WTC11 (cell line): ENCODE results near the gene RASGRF2.

Experiments used
- ESRRA ChIP-seq: sonication (generic); formaldehyde crosslinking; IDR thresholded peaks from 2 replicates; pipeline ENCODE4 v1.8.1; 2022; ENCODE audit warnings: mild to moderate bottlenecking, missing genetic modification reagents, borderline replicate concordance
- FOXK1 ChIP-seq: sonication (generic); formaldehyde crosslinking; IDR thresholded peaks from 2 replicates; pipeline ENCODE4 v1.8.0; 2022; ENCODE audit warnings: mild to moderate bottlenecking, moderate library complexity, missing genetic modification reagents
- NR3C1 ChIP-seq: sonication (generic); formaldehyde crosslinking; conservative IDR thresholded peaks from 2 replicates; pipeline ENCODE4 v1.8.1; 2023; ENCODE audit warnings: low read depth, mild to moderate bottlenecking, missing genetic modification reagents
- TEAD1 ChIP-seq: sonication (generic); formaldehyde crosslinking; IDR thresholded peaks from 2 replicates; pipeline ENCODE4 v1.8.0; 2022; ENCODE audit warnings: mild to moderate bottlenecking, missing genetic modification reagents
- ZNF416 ChIP-seq: fragments of 250-450 bp; sonication (Bioruptor Pico); IDR thresholded peaks from 2 replicates; pipeline ENCODE4 v1.9.0; 2021; ENCODE audit warnings: mild to moderate bottlenecking, inconsistent platforms
- TF ChIP-seq, protein P1 (sequence below): fragments of 200-600 bp; IDR thresholded peaks from 2 replicates; pipeline ENCODE4 v1.8.0; 2022; ENCODE audit warnings: antibody characterized with exemption
- TF ChIP-seq, protein P2 (sequence below): sonication (generic); formaldehyde crosslinking; IDR thresholded peaks from 2 replicates; pipeline ENCODE4 v1.8.0; 2022; ENCODE audit warnings: mild to moderate bottlenecking, missing genetic modification reagents
- TF ChIP-seq, protein P3 (sequence below): sonication (generic); formaldehyde crosslinking; IDR thresholded peaks from 2 replicates; pipeline ENCODE4 v1.8.0; 2023; ENCODE audit warnings: missing genetic modification reagents

DNA sequence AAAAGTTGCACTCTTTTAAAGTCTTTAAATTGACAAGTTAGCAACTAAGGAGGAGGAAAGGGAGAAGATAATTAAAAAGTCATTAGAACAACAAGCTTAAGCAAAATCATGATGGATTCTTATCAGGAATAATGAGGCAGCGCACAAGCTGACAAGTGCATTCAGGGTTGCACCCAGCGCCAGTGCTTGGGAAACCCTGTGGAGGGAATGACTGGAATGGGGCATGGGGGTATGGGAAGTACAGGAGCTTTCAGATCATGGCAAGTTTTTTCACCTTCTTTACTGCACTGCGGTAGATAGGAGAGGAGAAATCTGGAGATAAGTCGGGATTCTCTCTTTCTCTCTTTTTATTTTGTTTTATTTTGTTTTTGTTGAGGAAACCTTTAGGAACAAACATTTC is 155.1 kb downstream of the RASGRF2 start:
- TF ChIP-seq, protein P1, sequence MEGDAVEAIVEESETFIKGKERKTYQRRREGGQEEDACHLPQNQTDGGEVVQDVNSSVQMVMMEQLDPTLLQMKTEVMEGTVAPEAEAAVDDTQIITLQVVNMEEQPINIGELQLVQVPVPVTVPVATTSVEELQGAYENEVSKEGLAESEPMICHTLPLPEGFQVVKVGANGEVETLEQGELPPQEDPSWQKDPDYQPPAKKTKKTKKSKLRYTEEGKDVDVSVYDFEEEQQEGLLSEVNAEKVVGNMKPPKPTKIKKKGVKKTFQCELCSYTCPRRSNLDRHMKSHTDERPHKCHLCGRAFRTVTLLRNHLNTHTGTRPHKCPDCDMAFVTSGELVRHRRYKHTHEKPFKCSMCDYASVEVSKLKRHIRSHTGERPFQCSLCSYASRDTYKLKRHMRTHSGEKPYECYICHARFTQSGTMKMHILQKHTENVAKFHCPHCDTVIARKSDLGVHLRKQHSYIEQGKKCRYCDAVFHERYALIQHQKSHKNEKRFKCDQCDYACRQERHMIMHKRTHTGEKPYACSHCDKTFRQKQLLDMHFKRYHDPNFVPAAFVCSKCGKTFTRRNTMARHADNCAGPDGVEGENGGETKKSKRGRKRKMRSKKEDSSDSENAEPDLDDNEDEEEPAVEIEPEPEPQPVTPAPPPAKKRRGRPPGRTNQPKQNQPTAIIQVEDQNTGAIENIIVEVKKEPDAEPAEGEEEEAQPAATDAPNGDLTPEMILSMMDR = no peak
- TF ChIP-seq, protein P2, sequence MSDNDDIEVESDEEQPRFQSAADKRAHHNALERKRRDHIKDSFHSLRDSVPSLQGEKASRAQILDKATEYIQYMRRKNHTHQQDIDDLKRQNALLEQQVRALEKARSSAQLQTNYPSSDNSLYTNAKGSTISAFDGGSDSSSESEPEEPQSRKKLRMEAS (CRISPR knock-in tag) = no peak
- TF ChIP-seq TEAD1 = no peak
- no peak for TF ChIP-seq NR3C1 (CRISPR knock-in tag)
- TF ChIP-seq ESRRA = no peak
- TF ChIP-seq FOXK1 (CRISPR knock-in tag) = no peak
- TF ChIP-seq, protein P3, sequence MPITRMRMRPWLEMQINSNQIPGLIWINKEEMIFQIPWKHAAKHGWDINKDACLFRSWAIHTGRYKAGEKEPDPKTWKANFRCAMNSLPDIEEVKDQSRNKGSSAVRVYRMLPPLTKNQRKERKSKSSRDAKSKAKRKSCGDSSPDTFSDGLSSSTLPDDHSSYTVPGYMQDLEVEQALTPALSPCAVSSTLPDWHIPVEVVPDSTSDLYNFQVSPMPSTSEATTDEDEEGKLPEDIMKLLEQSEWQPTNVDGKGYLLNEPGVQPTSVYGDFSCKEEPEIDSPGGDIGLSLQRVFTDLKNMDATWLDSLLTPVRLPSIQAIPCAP (CRISPR knock-in tag) = no peak
- no peak for TF ChIP-seq ZNF416 (CRISPR knock-in tag)
